ENCODE measurements around the gene C1R. TPM values are rescaled to one million over a fixed set of nuclear protein-coding genes. Genes with fewer than 3 reads are reported as not detected.

The C1R gene
- total and polyA plus RNA-seq, 11 donors, result 42.6 to 343 (median 98.5) TPM

DNA sequence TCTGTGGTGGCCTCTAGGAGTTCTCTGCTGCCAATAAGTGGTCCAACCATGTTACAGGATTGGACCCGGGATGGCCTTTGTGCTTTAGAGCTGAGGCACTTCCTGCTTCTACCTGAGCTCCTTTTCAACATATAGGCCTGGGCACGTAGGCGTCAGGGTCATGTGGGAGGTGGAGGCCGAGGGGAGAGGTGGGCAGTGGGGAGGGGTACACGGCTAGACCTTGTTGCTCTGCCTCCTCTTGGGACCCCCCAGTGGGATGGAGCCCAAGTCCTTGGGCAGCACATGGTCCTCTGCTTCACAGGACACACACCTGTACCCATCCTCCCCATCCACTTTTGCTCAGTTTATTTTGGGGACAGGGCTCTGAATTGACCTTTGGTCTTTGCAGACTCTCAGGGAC lies 29.1 kb upstream of the C1R start:
- ATAC-seq (no peak), DNase-seq (no peak)
- no peaks in the 10 kb centered on the region for H3K27me3 ChIP-seq
- no peak overlapping the region for H3K4me3 ChIP-seq
- H3K36me3 ChIP-seq, result peaks cover 0 to 13% (median 0%) of the 10 kb centered on the region in 9 donors
- no peak for TF ChIP-seq POLR2A (IDR thresholded peaks at IDR 0.05)
- TF ChIP-seq, protein P1, sequence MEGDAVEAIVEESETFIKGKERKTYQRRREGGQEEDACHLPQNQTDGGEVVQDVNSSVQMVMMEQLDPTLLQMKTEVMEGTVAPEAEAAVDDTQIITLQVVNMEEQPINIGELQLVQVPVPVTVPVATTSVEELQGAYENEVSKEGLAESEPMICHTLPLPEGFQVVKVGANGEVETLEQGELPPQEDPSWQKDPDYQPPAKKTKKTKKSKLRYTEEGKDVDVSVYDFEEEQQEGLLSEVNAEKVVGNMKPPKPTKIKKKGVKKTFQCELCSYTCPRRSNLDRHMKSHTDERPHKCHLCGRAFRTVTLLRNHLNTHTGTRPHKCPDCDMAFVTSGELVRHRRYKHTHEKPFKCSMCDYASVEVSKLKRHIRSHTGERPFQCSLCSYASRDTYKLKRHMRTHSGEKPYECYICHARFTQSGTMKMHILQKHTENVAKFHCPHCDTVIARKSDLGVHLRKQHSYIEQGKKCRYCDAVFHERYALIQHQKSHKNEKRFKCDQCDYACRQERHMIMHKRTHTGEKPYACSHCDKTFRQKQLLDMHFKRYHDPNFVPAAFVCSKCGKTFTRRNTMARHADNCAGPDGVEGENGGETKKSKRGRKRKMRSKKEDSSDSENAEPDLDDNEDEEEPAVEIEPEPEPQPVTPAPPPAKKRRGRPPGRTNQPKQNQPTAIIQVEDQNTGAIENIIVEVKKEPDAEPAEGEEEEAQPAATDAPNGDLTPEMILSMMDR (IDR thresholded peaks at IDR 0.05), result no peak
- no peaks in the 10 kb centered on the region for H3K9me3 ChIP-seq
- H3K4me1 ChIP-seq, result peaks cover 0 to 20% (median 10%) of the 10 kb centered on the region in 12 donors
- intact Hi-C loops (cut with DNase I), result no loop called here
- 82 to 91% (median 87%) methylated on average over 5 of the region's 5 CpGs for WGBS, 4 donors
- no peak overlapping the region for H3K27ac ChIP-seq

DNA sequence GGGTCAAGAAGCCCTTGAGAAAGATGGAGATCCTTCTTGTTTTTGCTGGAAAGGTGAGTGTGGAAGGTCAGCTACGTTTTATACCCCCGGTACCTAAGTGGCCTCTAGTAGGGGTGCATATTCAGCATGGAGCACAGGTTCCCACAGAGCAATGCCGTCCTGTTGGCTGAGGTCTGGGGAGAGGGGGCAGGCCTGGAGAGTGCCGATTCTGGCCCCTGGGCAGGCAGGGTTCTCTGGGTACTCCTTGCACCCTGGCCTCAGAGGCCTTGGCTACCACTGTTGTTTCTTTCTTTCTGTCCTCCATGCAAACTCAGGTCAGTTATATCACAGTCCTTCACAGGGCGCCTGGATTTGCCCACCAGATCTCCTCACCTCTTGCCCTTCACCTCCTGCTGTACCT lies 27.9 kb upstream of the C1R start:
- intact Hi-C loops (cut with DNase I), result no loop called here
- 88 to 95% (median 89%) methylated on average over 5 of the region's 5 CpGs for WGBS, 4 donors
- peaks cover 0 to 20% (median 10%) of the 10 kb centered on the region in 12 donors for H3K4me1 ChIP-seq
- H3K9me3 ChIP-seq, result no peaks in the 10 kb centered on the region
- no peak overlapping the region for H3K27ac ChIP-seq
- no peak overlapping the region for H3K4me3 ChIP-seq
- TF ChIP-seq, protein P1 (IDR thresholded peaks at IDR 0.05), result no peak
- TF ChIP-seq POLR2A (IDR thresholded peaks at IDR 0.05), result no peak
- ATAC-seq (no peak), DNase-seq (no peak)
- H3K27me3 ChIP-seq, result no peaks in the 10 kb centered on the region
- peaks cover 0 to 19% (median 0%) of the 10 kb centered on the region in 9 donors for H3K36me3 ChIP-seq

DNA sequence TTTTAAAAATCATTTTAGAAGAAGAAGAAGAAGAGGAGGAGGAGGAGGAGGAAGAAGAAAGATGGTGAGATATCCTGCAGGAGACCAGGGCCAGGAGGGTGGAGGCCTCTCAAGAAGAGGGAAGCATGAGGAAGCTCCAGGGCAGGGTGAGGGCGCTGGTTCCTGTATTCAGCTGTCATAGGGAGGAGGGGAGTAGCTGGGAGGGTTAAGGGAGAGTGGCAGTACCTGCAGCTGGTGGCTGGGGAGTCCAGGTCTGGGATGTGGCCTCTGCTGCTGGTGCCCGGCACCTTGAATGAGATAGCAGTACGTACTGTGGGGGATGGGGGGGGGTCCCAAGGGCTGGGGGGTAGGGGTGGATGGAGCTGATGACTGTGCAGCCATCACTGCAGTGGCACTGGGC lies 26.6 kb upstream of the C1R start:
- intact Hi-C loops (cut with DNase I), result no loop called here
- peaks cover 0 to 19% (median 10%) of the 10 kb centered on the region in 12 donors for H3K4me1 ChIP-seq
- H3K4me3 ChIP-seq, result no peak overlapping the region
- H3K9me3 ChIP-seq, result no peaks in the 10 kb centered on the region
- H3K27ac ChIP-seq, result no peak overlapping the region
- H3K36me3 ChIP-seq, result peaks cover 0 to 19% (median 0%) of the 10 kb centered on the region in 9 donors
- 66 to 85% (median 71%) methylated on average over 3 of the region's 3 CpGs for WGBS, 4 donors
- H3K27me3 ChIP-seq, result no peaks in the 10 kb centered on the region
- no peak for DNase-seq
- TF ChIP-seq, protein P1 (IDR thresholded peaks at IDR 0.05), result no peak
- TF ChIP-seq POLR2A (IDR thresholded peaks at IDR 0.05), result no peak
- ATAC-seq, result no peak

DNA sequence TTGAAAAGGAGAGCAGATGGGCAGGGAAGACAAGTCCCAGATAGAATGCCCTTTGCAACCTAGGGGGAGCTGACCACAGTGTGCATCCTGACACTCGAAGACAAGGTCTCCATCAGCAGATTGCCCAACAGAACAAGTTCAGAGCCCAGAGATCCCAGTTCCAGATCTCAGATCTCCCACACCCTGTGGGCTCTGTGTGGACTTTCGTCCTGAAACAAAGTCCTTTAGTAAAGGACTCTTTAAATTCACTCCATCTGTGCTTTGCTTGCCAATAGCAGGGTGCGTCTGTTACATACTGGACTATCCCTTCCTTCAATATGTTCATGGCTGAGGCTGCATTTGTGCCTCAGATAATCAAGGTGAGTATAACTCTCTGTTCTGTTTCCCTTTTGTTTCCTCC lies 25.4 kb upstream of the C1R start:
- Histone ChIP-seq H3K27me3 (no peaks in the 10 kb centered on the region), H3K4me3 (no peak overlapping the region), H3K36me3 (peaks cover 0 to 19% (median 0%) of the 10 kb centered on the region in 9 donors), H3K9me3 (no peaks in the 10 kb centered on the region), H3K27ac (no peak overlapping the region), H3K4me1 (peaks cover 0 to 18% (median 5%) of the 10 kb centered on the region in 12 donors)
- WGBS, 4 donors, result 90 to 100% (median 92%) methylated on average over 3 of the region's 3 CpGs
- ATAC-seq (no peak), DNase-seq (no peak)
- TF ChIP-seq POLR2A (IDR thresholded peaks at IDR 0.05), result no peak
- TF ChIP-seq, protein P1 (IDR thresholded peaks at IDR 0.05), result no peak
- intact Hi-C loops (cut with DNase I), result no loop called here

Data from heart left ventricle (tissue), 16 donors.